Measurements from ENCODE around the gene CCDC85B. TPM values are rescaled to one million over a fixed set of nuclear protein-coding genes. Genes with fewer than 3 reads are reported as not detected.
A peak's percentile ranks its signal among the peaks of the same experiment; 100 is the strongest.

The CCDC85B gene
- total RNA-seq, 1 experiment from 2014 or later, result 85.4 TPM

- intact Hi-C loops (cut with micrococcal nuclease; ENCODE audit: unreplicated experiment), result no loop called here
- ATAC-seq, result no peak
- Histone ChIP-seq H3K36me3 (ENCODE audit: control insufficient read depth, insufficient read depth, low read length) (peaks cover 4% of the 10 kb centered on the region; the same call in 1 of the 2 replicates), H3K4me3 (ENCODE audit: low read depth in 2 of 2, low read length in 2 of 2) (no peak overlapping the region), H3K27ac (ENCODE audit: low read length) (no peak overlapping the region), H3K27me3 (ENCODE audit: control insufficient read depth, insufficient read depth, low read length) (no peaks in the 10 kb centered on the region), H3K4me1 (ENCODE audit: control insufficient read depth, insufficient read depth, low read length) (peaks cover 37% of the 10 kb centered on the region), H3K9me3 (ENCODE audit: control insufficient read depth, insufficient read depth, low read depth, low read length) (no peaks in the 10 kb centered on the region)
- TF ChIP-seq TCF7L2 (IDR thresholded peaks at IDR 0.05; ENCODE audit: low read depth, low read length) (no peak), POLR2AphosphoS5 (IDR thresholded peaks at IDR 0.05; ENCODE audit: low read depth, low read length) (no peak), CTCF (IDR thresholded peaks at IDR 0.05) (no peak), SIN3A (IDR thresholded peaks at IDR 0.05; ENCODE audit: borderline replicate concordance, insufficient read depth, low read depth, low read length) (no peak), REST (IDR thresholded peaks at IDR 0.05; ENCODE audit: insufficient read depth in 1 of 2, low read depth in 2 of 2, low read length in 1 of 2) (no peak)
- DNase-seq (ENCODE audit: low read depth, low spot score), result no peak
- POLR2A ChIA-PET, result interaction anchor here (1.0 kb wide), 1 partner anchor 26 kb away, joined by 4 read pairs; no protein-coding TSS in a partner anchor
- in situ Hi-C loops (cut with HindIII; ENCODE audit: low pct_unique_long_range_greater_than_20kb, low sequenced_read_pairs), result no loop called here
- CTCF ChIA-PET, result interaction anchor here (0.7 to 2.1 kb wide), 8 partner anchors 12 to 233 kb away, joined by 3 to 14 read pairs (median 5); partner anchors contain the start of gene MUS81
- no TSS peak for BruUV-seq (replicated peaks)
Observed at GRCh38 chr11:65885808-65886536, 4.5 kb upstream of the CCDC85B start.

- Histone ChIP-seq H3K9me3 (ENCODE audit: control insufficient read depth, insufficient read depth, low read depth, low read length) (no peaks in the 10 kb centered on the region), H3K27ac (ENCODE audit: low read length) (peak overlapping the region; percentile 98), H3K4me3 (ENCODE audit: low read depth in 2 of 2, low read length in 2 of 2) (peak overlapping the region; percentile 88 to 93), H3K4me1 (ENCODE audit: control insufficient read depth, insufficient read depth, low read length) (peaks cover 40% of the 10 kb centered on the region), H3K27me3 (ENCODE audit: control insufficient read depth, insufficient read depth, low read length) (no peaks in the 10 kb centered on the region), H3K36me3 (ENCODE audit: control insufficient read depth, insufficient read depth, low read length) (peaks cover 4% of the 10 kb centered on the region; the same call in 1 of the 2 replicates)
- POLR2A ChIA-PET, result interaction anchor here (0.6 to 1.1 kb wide), 2 partner anchors 13 to 46 kb away, joined by 4 to 10 read pairs; no protein-coding TSS in a partner anchor
- DNase-seq (ENCODE audit: low read depth, low spot score) (no peak), ATAC-seq (no peak)
- intact Hi-C loops (cut with micrococcal nuclease; ENCODE audit: unreplicated experiment) (no loop called here), in situ Hi-C loops (cut with HindIII; ENCODE audit: low pct_unique_long_range_greater_than_20kb, low sequenced_read_pairs) (no loop called here)
- BruUV-seq (replicated peaks), result no TSS peak
- TF ChIP-seq REST (IDR thresholded peaks at IDR 0.05; ENCODE audit: insufficient read depth in 1 of 2, low read depth in 2 of 2, low read length in 1 of 2), result no peak
- no peak for TF ChIP-seq CTCF (IDR thresholded peaks at IDR 0.05)
- no peak for TF ChIP-seq POLR2AphosphoS5 (IDR thresholded peaks at IDR 0.05; ENCODE audit: low read depth, low read length)
- no peak for TF ChIP-seq SIN3A (IDR thresholded peaks at IDR 0.05; ENCODE audit: borderline replicate concordance, insufficient read depth, low read depth, low read length)
- no peak for TF ChIP-seq TCF7L2 (IDR thresholded peaks at IDR 0.05; ENCODE audit: low read depth, low read length)
- CTCF ChIA-PET, result interaction anchor here (0.6 to 1.3 kb wide), 3 partner anchors 25 to 42 kb away, joined by 3 to 8 read pairs (median 4); no protein-coding TSS in a partner anchor
Observed at GRCh38 chr11:65886826-65887722, 3.4 kb upstream of the CCDC85B start.

Data from Panc1 (cell line).